Measurements from ENCODE around the gene TGM6.

- no peak for TF ChIP-seq POLR2A (IDR thresholded peaks at IDR 0.05)
- TF ChIP-seq CTCF (IDR thresholded peaks at IDR 0.05 in 4 of 5, conservative IDR thresholded peaks at IDR 0.05 in 1 of 5): no peak
These were observed 40.5 kb downstream of the TGM6 start for GRCh38 chr20:2421247-2421646.
